ENCODE measurements around the gene GNA12. TPM values are rescaled to one million over a fixed set of nuclear protein-coding genes. Genes with fewer than 3 reads are reported as not detected.

GNA12 gene
- total RNA-seq, 1 donor from 2014 or later: 54.6 TPM

- Mint-ChIP-seq H3K9me3 (no peaks in the 10 kb centered on the region), H3K27ac (no peak overlapping the region), H3K4me3 (no peak overlapping the region), H3K36me3 (ENCODE audit: low read depth) (peaks cover 7% of the 10 kb centered on the region), H3K4me1 (peaks cover 62% of the 10 kb centered on the region), H3K27me3 (no peaks in the 10 kb centered on the region)
- intact Hi-C loops (cut with micrococcal nuclease): loop anchor here (2.0 to 5.0 kb wide), 4 partner anchors 24 to 98 kb away; partner anchors contain the start of gene GNA12
- CTCF ChIA-PET: interaction anchor here (1.1 to 2.6 kb wide), 3 partner anchors 21 to 110 kb away, joined by 3 to 10 read pairs (median 4); no protein-coding TSS in a partner anchor
- no peak for ATAC-seq (ENCODE audit: low read depth)
- TF ChIP-seq CTCF (IDR thresholded peaks at IDR 0.05): no peak
- DNase-seq: no peak
- POLR2A ChIA-PET: interaction anchor here (1.1 to 2.2 kb wide), 3 partner anchors 21 to 48 kb away, joined by 3 to 6 read pairs (median 5); no protein-coding TSS in a partner anchor
Measured at GRCh38 chr7:2820508-2820934, 23.6 kb downstream of the GNA12 start.

- ATAC-seq (ENCODE audit: low read depth) (no peak), DNase-seq (no peak)
- ChIA-PET CTCF (interaction anchor here (2.6 kb wide), 1 partner anchor 110 kb away, joined by 10 read pairs; no protein-coding TSS in a partner anchor), POLR2A (interaction anchor here (1.1 to 2.2 kb wide), 2 partner anchors 21 to 47 kb away, joined by 3 to 5 read pairs; no protein-coding TSS in a partner anchor)
- Mint-ChIP-seq H3K27ac (no peak overlapping the region), H3K9me3 (no peaks in the 10 kb centered on the region), H3K4me3 (no peak overlapping the region), H3K4me1 (peaks cover 57% of the 10 kb centered on the region), H3K27me3 (no peaks in the 10 kb centered on the region), H3K36me3 (ENCODE audit: low read depth) (peaks cover 7% of the 10 kb centered on the region)
- intact Hi-C loops (cut with micrococcal nuclease): loop anchor here (2.0 to 5.0 kb wide), 4 partner anchors 25 to 98 kb away; partner anchors contain the start of gene GNA12
- no peak for TF ChIP-seq CTCF (IDR thresholded peaks at IDR 0.05)
Measured at GRCh38 chr7:2819954-2820397, 24.1 kb downstream of the GNA12 start.

- no peak overlapping the region for H3K27ac Mint-ChIP-seq
- peaks cover 10% of the 10 kb centered on the region for H3K36me3 Mint-ChIP-seq (ENCODE audit: low read depth)
- no peak overlapping the region for H3K4me3 Mint-ChIP-seq
- no peaks in the 10 kb centered on the region for H3K27me3 Mint-ChIP-seq
- peaks cover 56% of the 10 kb centered on the region for H3K4me1 Mint-ChIP-seq
- DNase-seq (no peak), ATAC-seq (ENCODE audit: low read depth) (no peak)
- intact Hi-C loops (cut with micrococcal nuclease): no loop called here
- CTCF ChIA-PET: interaction anchor here (2.6 kb wide), 1 partner anchor 109 kb away, joined by 10 read pairs; no protein-coding TSS in a partner anchor
- no peaks in the 10 kb centered on the region for H3K9me3 Mint-ChIP-seq
- POLR2A ChIA-PET: interaction anchor here (1.1 kb wide), 1 partner anchor 20 kb away, joined by 3 read pairs; no protein-coding TSS in a partner anchor
- no peak for TF ChIP-seq CTCF (IDR thresholded peaks at IDR 0.05)
Measured at GRCh38 chr7:2819161-2819953, 24.8 kb downstream of the GNA12 start.

- CTCF ChIA-PET: no interaction called here
- POLR2A ChIA-PET: no interaction called here
Measured at GRCh38 chr7:2818653-2819052, 25.5 kb downstream of the GNA12 start.

More at GRCh38 chr7:2818653-2819052, 25.5 kb downstream of the GNA12 start:
- no peak for TF ChIP-seq CTCF (IDR thresholded peaks at IDR 0.05)
- H3K4me1 Mint-ChIP-seq: peaks cover 50% of the 10 kb centered on the region
- intact Hi-C loops (cut with micrococcal nuclease): no loop called here
- H3K27ac Mint-ChIP-seq: no peak overlapping the region
- DNase-seq: no peak
- ATAC-seq (ENCODE audit: low read depth): no peak
- no peaks in the 10 kb centered on the region for H3K9me3 Mint-ChIP-seq
- H3K36me3 Mint-ChIP-seq (ENCODE audit: low read depth): peaks cover 17% of the 10 kb centered on the region
- H3K27me3 Mint-ChIP-seq: no peaks in the 10 kb centered on the region
- H3K4me3 Mint-ChIP-seq: no peak overlapping the region

Data from activated B cell treated with CpG ODN at 0.5 μM for 24 hours (primary cell).